ENCODE measurements around the gene MUSK.

DNA sequence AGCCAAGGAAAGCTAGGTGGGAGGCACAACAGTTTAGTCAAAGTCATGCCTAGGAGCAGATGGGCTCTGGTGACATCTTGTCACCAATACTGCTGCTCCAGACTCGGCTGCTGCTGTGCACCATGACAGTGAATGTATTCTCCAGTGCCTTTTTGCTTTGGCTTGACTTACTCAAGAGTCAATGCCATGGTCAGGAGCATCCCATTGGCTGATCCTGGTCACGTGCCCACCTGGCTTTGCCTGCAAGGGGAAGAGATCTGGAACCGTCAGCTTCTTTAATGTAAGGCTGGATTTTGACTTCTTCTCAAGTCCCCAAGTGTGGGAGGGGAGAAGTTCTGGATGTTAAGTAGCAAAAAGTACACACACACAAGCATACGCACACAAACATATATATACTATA is 19.9 kb upstream of the MUSK start:
- TF ChIP-seq, protein P1, sequence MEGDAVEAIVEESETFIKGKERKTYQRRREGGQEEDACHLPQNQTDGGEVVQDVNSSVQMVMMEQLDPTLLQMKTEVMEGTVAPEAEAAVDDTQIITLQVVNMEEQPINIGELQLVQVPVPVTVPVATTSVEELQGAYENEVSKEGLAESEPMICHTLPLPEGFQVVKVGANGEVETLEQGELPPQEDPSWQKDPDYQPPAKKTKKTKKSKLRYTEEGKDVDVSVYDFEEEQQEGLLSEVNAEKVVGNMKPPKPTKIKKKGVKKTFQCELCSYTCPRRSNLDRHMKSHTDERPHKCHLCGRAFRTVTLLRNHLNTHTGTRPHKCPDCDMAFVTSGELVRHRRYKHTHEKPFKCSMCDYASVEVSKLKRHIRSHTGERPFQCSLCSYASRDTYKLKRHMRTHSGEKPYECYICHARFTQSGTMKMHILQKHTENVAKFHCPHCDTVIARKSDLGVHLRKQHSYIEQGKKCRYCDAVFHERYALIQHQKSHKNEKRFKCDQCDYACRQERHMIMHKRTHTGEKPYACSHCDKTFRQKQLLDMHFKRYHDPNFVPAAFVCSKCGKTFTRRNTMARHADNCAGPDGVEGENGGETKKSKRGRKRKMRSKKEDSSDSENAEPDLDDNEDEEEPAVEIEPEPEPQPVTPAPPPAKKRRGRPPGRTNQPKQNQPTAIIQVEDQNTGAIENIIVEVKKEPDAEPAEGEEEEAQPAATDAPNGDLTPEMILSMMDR (IDR thresholded peaks at IDR 0.05): no peak
- TF ChIP-seq POLR2A (IDR thresholded peaks at IDR 0.05): no peak

Measured in testis (tissue), 2 donors.